WTC11 (cell line): ENCODE results near the gene TMEM151B. TPM values are rescaled to one million over a fixed set of nuclear protein-coding genes. Genes with fewer than 3 reads are reported as not detected.

ENCODE experiments used
- ATAC-seq: fragments of 200-7000 bp; cut with Tn5 transposase; 2 replicates; pipeline ENCODE4 v1.10.0; 2021; ENCODE audit warnings: mild to moderate bottlenecking, moderate library complexity
- CTCF ChIA-PET: fragments of 300-600 bp; sonication (Branson Sonifier 250); formaldehyde crosslinking; loops from one replicate; lab custom pipeline; 2021; ENCODE audit warnings: antibody characterized with exemption; lab: Charles Lee
- POLR2A ChIA-PET: fragments of 350-600 bp; sonication (Branson Sonifier 250); formaldehyde crosslinking; loops from one replicate; lab custom pipeline; 2021; ENCODE audit warnings: antibody characterized with exemption; lab: Charles Lee
- DNase-seq: peaks from one replicate; pipeline ENCODE4 v3.0.0; 2021; ENCODE audit warnings: low spot score
- H3K27ac Mint-ChIP-seq: 2 replicates; pipeline ENCODE4 v1.8.0; 2021; ENCODE audit warnings: mixed read lengths
- H3K27me3 Mint-ChIP-seq: 2 replicates; pipeline ENCODE4 v1.8.0; 2021; ENCODE audit warnings: low read depth, mild to moderate bottlenecking, moderate library complexity, mixed read lengths
- H3K36me3 Mint-ChIP-seq: 2 replicates; pipeline ENCODE4 v1.8.0; 2021; ENCODE audit warnings: mixed read lengths
- H3K4me1 Mint-ChIP-seq: 2 replicates; pipeline ENCODE4 v1.8.0; 2022; ENCODE audit warnings: mixed read lengths
- H3K4me3 Mint-ChIP-seq: 2 replicates; pipeline ENCODE4 v1.8.0; 2021; ENCODE audit warnings: mild to moderate bottlenecking, moderate library complexity, mixed read lengths
- H3K9me3 Mint-ChIP-seq: 2 replicates; pipeline ENCODE4 v1.8.0; 2021; ENCODE audit warnings: mixed read lengths
- AFF4 ChIP-seq: sonication (generic); formaldehyde crosslinking; IDR thresholded peaks from 2 replicates; pipeline ENCODE4 v1.8.1; 2023; ENCODE audit warnings: mild to moderate bottlenecking, missing genetic modification reagents, borderline replicate concordance
- ARID4B ChIP-seq: sonication (generic); formaldehyde crosslinking; IDR thresholded peaks from 2 replicates; pipeline ENCODE4 v1.8.0; 2023; ENCODE audit warnings: missing genetic modification reagents, mild to moderate bottlenecking, borderline replicate concordance
- ATF6 ChIP-seq: sonication (generic); formaldehyde crosslinking; IDR thresholded peaks from 2 replicates; pipeline ENCODE4 v1.8.1; 2023; ENCODE audit warnings: mild to moderate bottlenecking, missing genetic modification reagents
- CBFB ChIP-seq: sonication (generic); formaldehyde crosslinking; IDR thresholded peaks from 2 replicates; pipeline ENCODE4 v1.8.1; 2022; ENCODE audit warnings: mild to moderate bottlenecking, low read depth, missing genetic modification reagents
- CREB1 ChIP-seq: sonication (generic); formaldehyde crosslinking; IDR thresholded peaks from 2 replicates; pipeline ENCODE4 v1.8.0; 2023; ENCODE audit warnings: mild to moderate bottlenecking, missing genetic modification reagents
- FOXP1 ChIP-seq: sonication (generic); formaldehyde crosslinking; IDR thresholded peaks from 2 replicates; pipeline ENCODE4 v1.8.0; 2022; ENCODE audit warnings: missing genetic modification reagents, mild to moderate bottlenecking, moderate library complexity, borderline replicate concordance
- FOXP4 ChIP-seq: sonication (generic); formaldehyde crosslinking; IDR thresholded peaks from 2 replicates; pipeline ENCODE4 v1.8.0; 2022; ENCODE audit warnings: mild to moderate bottlenecking, missing genetic modification reagents
- JAZF1 ChIP-seq: fragments of 250-450 bp; sonication (Bioruptor Pico); IDR thresholded peaks from 2 replicates; pipeline ENCODE4 v1.9.0; 2021; ENCODE audit warnings: moderate library complexity, mild to moderate bottlenecking, inconsistent platforms
- MAX ChIP-seq: sonication (generic); formaldehyde crosslinking; IDR thresholded peaks from 2 replicates; pipeline ENCODE4 v1.8.0; 2022; ENCODE audit warnings: mild to moderate bottlenecking, missing genetic modification reagents
- NFATC4 ChIP-seq: fragments of 250-450 bp; sonication (Bioruptor Pico); IDR thresholded peaks from 2 replicates; pipeline ENCODE4 v1.9.0; 2021; ENCODE audit warnings: mild to moderate bottlenecking
- SOX15 ChIP-seq: fragments of 250-450 bp; sonication (Bioruptor Pico); IDR thresholded peaks from 2 replicates; pipeline ENCODE4 v1.9.0; 2021; ENCODE audit warnings: mild to moderate bottlenecking
- TP53 ChIP-seq: sonication (generic); formaldehyde crosslinking; IDR thresholded peaks from 2 replicates; pipeline ENCODE4 v1.8.1; 2023; ENCODE audit warnings: mild to moderate bottlenecking, missing genetic modification reagents
- ZMAT4 ChIP-seq: fragments of 250-450 bp; sonication (Bioruptor Pico); IDR thresholded peaks from 2 replicates; pipeline ENCODE4 v1.9.0; 2021; ENCODE audit warnings: mild to moderate bottlenecking
- ZNF317 ChIP-seq: sonication (generic); formaldehyde crosslinking; IDR thresholded peaks from 2 replicates; pipeline ENCODE4 v1.8.1; 2023; ENCODE audit warnings: low read depth, mild to moderate bottlenecking, moderate library complexity, missing genetic modification reagents, borderline replicate concordance
- total RNA-seq: library from RNA; stranded (reverse); gene quantifications from 3 replicates; pipeline ENCODE4 v1.2.3, GENCODE V29; 2021

Gene TMEM151B
- total RNA-seq, 1 experiment from 2014 or later, result 5.5 TPM

- no peak for TF ChIP-seq SOX15 (CRISPR knock-in tag)
- TF ChIP-seq FOXP4, result no peak
- TF ChIP-seq AFF4 (CRISPR knock-in tag), result no peak
- no peak for TF ChIP-seq FOXP1 (CRISPR knock-in tag)
- no peak for TF ChIP-seq CBFB
- no peak for TF ChIP-seq NFATC4
- no peak for TF ChIP-seq TP53 (CRISPR knock-in tag)
- TF ChIP-seq CREB1 (CRISPR knock-in tag), result no peak
- no peak for TF ChIP-seq MAX (CRISPR knock-in tag)
- TF ChIP-seq ARID4B (CRISPR knock-in tag), result no peak
- TF ChIP-seq JAZF1 (CRISPR knock-in tag), result no peak
- no peak for TF ChIP-seq ATF6
- no peak for TF ChIP-seq ZNF317 (CRISPR knock-in tag)
- no peak for TF ChIP-seq ZMAT4 (CRISPR knock-in tag)
- ChIA-PET POLR2A (no interaction called here), CTCF (interaction anchor here (0.8 to 5.3 kb wide), 7 partner anchors 10 to 38 kb away, joined by 3 to 37 read pairs (median 7); partner anchors contain the start of genes AARS2 and TMEM151B)
- H3K36me3 Mint-ChIP-seq, result peaks cover 3% of the 10 kb centered on the region
- ATAC-seq (no peak), DNase-seq (no peak)
- no peak overlapping the region for H3K4me3 Mint-ChIP-seq
- H3K9me3 Mint-ChIP-seq, result no peaks in the 10 kb centered on the region
- no peak overlapping the region for H3K27ac Mint-ChIP-seq
- peaks cover 48% of the 10 kb centered on the region for H3K27me3 Mint-ChIP-seq
- peaks cover 11% of the 10 kb centered on the region for H3K4me1 Mint-ChIP-seq
Measured at GRCh38 chr6:44294832-44295791, 24.9 kb downstream of the TMEM151B start.
